NK-92 (cell line): ENCODE measurements around the gene CCDC180.
"Not testable (repeated sequence)": the region's sequence is repeated elsewhere in the genome, so short reads cannot be mapped to it uniquely, and the experiment has no call there.

ENCODE experiments used
- DNase-seq: peaks from one replicate; lab custom pipeline; 2025; ENCODE audit not compliant: unreplicated experiment; lab: John Stamatoyannopoulos, UW

CCDC180 gene

DNA sequence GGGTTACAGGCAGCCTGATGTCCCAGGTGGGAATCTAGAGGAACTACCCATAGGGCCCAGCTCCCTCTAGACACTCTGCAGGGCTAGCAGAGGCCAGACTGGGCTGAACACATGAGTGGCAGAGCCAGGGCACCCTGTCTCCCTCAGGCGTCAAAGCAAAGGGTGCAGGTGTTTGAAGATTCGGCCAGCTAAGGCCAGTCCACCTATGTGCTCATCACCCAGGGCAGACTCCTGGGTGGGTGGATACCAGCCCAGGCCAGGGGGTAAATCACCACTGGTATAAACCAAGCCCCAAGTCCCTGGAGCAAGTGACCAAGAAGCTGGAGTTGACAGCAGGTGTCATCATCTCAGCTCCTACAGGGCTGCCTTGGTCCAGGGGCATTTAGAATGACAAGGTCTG lies 3.4 kb downstream of the CCDC180 start:
- no peak for DNase-seq

- DNase-seq: no peak
These were observed 4.5 kb downstream of the CCDC180 start for GRCh38 chr9:97311798-97312500.

GRCh38 chr9:97312556-97312955 lies 5.1 kb downstream of the CCDC180 start:
- DNase-seq: no peak

DNA sequence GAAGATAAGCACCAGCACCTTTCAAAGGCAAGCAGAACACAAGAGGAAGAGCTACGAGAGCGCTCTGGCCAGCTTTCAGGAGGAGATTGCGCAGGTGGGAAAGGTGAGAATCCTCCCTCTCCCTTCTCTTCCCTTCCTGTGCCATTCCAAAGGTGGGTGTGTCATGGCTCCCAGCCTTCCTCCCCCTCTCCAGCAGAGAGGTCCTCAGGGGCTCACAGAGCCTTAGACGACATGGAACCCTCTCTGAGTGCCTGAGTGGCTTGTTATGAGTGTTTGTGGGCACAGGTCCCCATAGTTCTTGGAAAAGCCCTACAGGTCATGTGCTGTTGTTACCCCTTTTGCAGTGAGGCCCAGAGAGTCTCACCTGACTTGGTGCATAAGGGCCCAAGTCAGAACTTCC lies 5.8 kb downstream of the CCDC180 start:
- no peak for DNase-seq

DNA sequence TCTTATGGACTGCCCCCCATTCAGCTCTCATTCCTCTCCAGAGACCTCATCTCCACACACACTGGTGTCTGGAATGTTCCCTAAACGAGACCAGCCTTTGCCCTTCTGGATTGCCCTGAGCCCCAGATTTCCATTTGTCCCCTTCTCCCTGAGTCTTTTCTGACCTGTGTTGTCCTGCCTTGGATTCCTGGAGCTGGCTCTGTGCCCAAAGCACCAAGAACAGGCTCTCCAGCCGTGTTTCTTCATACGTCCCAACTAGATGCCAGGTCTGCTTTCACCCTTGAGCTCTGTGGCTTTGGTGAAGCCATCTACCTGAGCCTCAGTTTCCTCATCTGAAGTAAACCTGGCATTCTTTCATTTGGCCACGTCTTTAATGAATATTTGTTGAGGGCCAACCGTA lies 6.3 kb downstream of the CCDC180 start:
- DNase-seq: no peak

GRCh38 chr9:97314503-97314902 lies 7.0 kb downstream of the CCDC180 start:
- DNase-seq: no peak

- no peak for DNase-seq
These were observed 8.1 kb downstream of the CCDC180 start for GRCh38 chr9:97315550-97315949.

GRCh38 chr9:97316904-97317303 lies 9.4 kb downstream of the CCDC180 start:
- no peak for DNase-seq

GRCh38 chr9:97318433-97318832 lies 11.0 kb downstream of the CCDC180 start:
- no peak for DNase-seq

DNA sequence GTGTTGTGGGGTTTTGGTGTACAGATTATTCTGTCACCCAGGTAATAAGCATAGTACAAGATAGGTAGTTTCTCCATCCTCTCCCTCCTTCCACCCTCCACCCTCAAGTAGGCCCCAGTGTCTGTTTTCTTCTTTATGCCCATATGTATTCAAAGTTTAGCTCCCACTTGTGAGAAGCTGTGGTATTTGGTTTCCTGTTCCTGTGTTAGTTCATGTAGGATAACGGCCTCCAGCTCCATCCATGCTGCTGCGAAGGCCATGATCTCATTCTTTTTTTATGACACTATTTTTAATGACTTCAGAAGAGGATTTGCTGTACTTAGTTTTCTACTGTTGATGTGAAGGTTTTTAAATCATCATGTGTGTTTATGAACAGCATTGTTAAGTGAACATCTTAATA lies 11.9 kb downstream of the CCDC180 start:
- DNase-seq: no peak

DNA sequence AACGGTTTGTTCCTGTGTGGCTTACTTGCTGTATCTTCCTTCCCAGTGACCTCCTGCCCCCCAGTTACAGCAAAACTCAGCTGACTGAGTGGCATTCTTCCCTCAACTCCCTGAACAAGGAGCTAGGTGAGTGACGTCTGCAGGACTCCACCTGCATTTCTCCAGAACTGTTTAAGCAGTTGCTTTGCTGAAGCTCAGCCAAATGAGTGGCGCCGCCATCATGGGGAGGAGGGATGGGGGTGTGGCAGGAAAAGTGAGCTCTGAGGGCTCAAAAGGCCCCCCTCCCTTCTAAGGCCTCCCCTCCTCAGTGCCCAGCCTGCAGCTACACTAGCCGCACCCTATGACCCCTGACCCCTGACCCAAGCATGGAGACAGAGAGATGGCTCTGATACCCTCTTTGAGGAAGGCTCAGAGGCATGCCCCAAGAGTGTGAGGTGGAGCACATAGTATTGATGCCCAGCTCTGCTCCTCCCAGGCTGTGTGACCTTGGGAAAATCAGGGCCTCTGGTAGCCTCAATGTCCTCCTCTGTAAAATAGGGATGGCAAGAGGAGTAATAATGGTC lies 12.7 kb downstream of the CCDC180 start:
- no peak for DNase-seq

DNA sequence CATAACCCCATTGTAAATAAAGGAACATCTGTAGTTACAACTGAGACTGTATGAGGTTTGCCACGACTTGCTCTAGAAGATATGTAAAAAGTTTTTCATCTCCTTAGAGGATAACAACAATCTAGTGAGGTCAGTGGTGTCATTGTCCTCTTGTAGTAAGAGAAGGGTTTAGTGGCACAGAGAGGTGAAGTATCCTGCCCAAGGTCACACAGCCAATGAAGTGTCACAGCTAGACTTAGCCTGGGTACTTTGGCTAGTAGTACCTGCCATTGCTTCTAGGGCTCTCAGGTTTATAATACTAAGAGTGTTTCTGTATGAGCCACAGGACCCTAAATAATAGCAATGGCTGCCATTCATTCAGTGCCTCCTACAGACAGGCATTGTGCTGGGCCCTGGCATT lies 13.8 kb downstream of the CCDC180 start:
- no peak for DNase-seq

- DNase-seq: no peak
These were observed 14.2 kb downstream of the CCDC180 start for GRCh38 chr9:97321691-97322090.

GRCh38 chr9:97322105-97322504 lies 14.6 kb downstream of the CCDC180 start:
- no peak for DNase-seq

- no peak for DNase-seq
These were observed 17.5 kb downstream of the CCDC180 start for GRCh38 chr9:97324954-97325353.

GRCh38 chr9:97327562-97327961 lies 20.1 kb downstream of the CCDC180 start:
- no peak for DNase-seq

DNA sequence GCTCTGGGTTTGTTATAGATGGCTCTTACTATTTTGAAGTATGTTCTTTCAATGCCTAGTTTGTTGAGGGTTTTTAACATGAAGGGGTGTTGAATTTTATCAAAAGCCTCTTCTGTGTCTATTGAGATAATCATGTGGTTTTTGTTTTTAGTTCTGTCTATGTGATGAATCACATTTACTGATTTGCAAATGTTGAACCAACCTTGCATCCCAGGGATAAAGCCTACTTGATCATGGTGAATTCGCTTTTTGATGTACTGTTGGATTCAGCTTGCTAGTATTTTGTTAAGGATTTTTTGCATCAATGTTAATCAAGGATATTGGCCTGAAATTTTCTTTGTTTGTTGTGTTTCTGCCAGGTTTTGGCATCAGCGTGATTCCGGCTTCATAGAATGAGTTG lies 25.5 kb downstream of the CCDC180 start:
- DNase-seq: no peak

GRCh38 chr9:97335622-97336021 lies 28.2 kb downstream of the CCDC180 start:
- DNase-seq: not testable (repeated sequence)

GRCh38 chr9:97348871-97349270 lies 41.4 kb downstream of the CCDC180 start:
- no peak for DNase-seq

GRCh38 chr9:97349400-97349799 lies 41.9 kb downstream of the CCDC180 start:
- DNase-seq: no peak

GRCh38 chr9:97354637-97355036 lies 47.2 kb downstream of the CCDC180 start:
- no peak for DNase-seq

DNA sequence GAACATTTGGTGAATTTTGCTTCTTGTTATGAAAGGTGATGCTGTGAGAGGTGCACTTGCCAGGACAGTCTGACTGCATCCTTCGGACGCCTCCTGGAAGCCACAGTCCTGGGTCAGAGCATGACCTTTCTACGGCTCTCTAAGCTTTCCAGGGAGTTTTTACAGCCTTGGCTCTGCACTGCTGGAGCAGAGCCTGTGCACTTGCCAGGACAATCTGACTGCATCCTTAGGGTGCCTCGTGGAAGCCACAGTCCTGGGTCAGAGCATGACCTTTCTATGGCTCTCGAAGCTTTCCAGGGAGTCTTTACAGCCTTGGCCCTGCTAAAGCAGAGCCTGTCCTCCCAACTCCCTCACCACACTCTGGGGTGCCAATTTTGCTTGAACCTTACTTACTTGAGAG lies 49.6 kb downstream of the CCDC180 start:
- no peak for DNase-seq
